ENCODE data around the gene PLA2G4D.

GRCh38 chr15:42038401-42038800 is 56.0 kb downstream of the PLA2G4D start:
- TF ChIP-seq GTF2I (CRISPR knock-in tag; conservative IDR thresholded peaks at IDR 0.05), result no peak
- no peak for TF ChIP-seq CTCF (IDR thresholded peaks at IDR 0.05)
- TF ChIP-seq ZBTB43 (CRISPR knock-in tag; IDR thresholded peaks at IDR 0.05), result no peak
- TF ChIP-seq MYBL2 (CRISPR knock-in tag; IDR thresholded peaks at IDR 0.05), result no peak
- TF ChIP-seq FOXP1 (CRISPR knock-in tag; IDR thresholded peaks at IDR 0.05; ENCODE audit: borderline replicate concordance), result no peak
- no peak for TF ChIP-seq ELF4 (CRISPR knock-in tag; IDR thresholded peaks at IDR 0.05; ENCODE audit: low read depth)
- TF ChIP-seq KAT7 (CRISPR knock-in tag; IDR thresholded peaks at IDR 0.05; ENCODE audit: borderline replicate concordance), result no peak
- TF ChIP-seq ZNF232 (CRISPR knock-in tag; IDR thresholded peaks at IDR 0.05), result no peak
- no peak for TF ChIP-seq ATF3 (CRISPR knock-in tag; conservative IDR thresholded peaks at IDR 0.05)
- TF ChIP-seq RELA (CRISPR knock-in tag; IDR thresholded peaks at IDR 0.05; ENCODE audit: borderline replicate concordance), result no peak
- no peak for TF ChIP-seq ARID4B (CRISPR knock-in tag; IDR thresholded peaks at IDR 0.05; ENCODE audit: borderline replicate concordance)
